Endodermal cell (in vitro differentiated cells): Measurements from ENCODE around the gene TSPAN4. TPM values are rescaled to one million over a fixed set of nuclear protein-coding genes. Genes with fewer than 3 reads are reported as not detected.

ENCODE experiments used
- DNase-seq: peaks from one replicate; pipeline ENCODE4 v3.0.0-alpha.2; 2017
- H3K27ac ChIP-seq: 2 replicates; pipeline ENCODE4 v1.5.1; 2013; ENCODE audit warnings: mild to moderate bottlenecking, low read depth, low read length, moderate library complexity
- H3K27me3 ChIP-seq: 2 replicates; pipeline ENCODE4 v1.6.1; 2013; ENCODE audit warnings: mild to moderate bottlenecking, low read length, moderate library complexity; ENCODE audit not compliant: insufficient read depth, control insufficient read depth, poor library complexity, severe bottlenecking
- H3K36me3 ChIP-seq: 2 replicates; pipeline ENCODE4 v1.7.0; 2013; ENCODE audit warnings: mild to moderate bottlenecking, low read length, moderate library complexity; ENCODE audit not compliant: control insufficient read depth, insufficient read depth
- H3K4me1 ChIP-seq: one replicate; pipeline ENCODE4 v1.7.0; 2013; ENCODE audit warnings: low read length; ENCODE audit not compliant: control insufficient read depth, insufficient read depth
- H3K4me3 ChIP-seq: 2 replicates; pipeline ENCODE4 v1.5.1; 2013; ENCODE audit warnings: mild to moderate bottlenecking, low read length, moderate library complexity
- H3K9ac ChIP-seq: 2 replicates; pipeline ENCODE4 v1.6.1; 2013; ENCODE audit warnings: mild to moderate bottlenecking, low read length, moderate library complexity; ENCODE audit not compliant: poor library complexity, severe bottlenecking; ENCODE audit errors: extremely low read depth
- H3K9me3 ChIP-seq: 2 replicates; pipeline ENCODE4 v1.6.1; 2013; ENCODE audit warnings: mild to moderate bottlenecking, low read length, moderate library complexity; ENCODE audit not compliant: control insufficient read depth
- H3K27ac Mint-ChIP-seq: 2 replicates; pipeline ENCODE4 v1.8.0; 2020; ENCODE audit warnings: mixed read lengths
- H3K27me3 Mint-ChIP-seq: 2 replicates; pipeline ENCODE4 v1.8.0; 2021; ENCODE audit warnings: mild to moderate bottlenecking, mixed read lengths; ENCODE audit not compliant: insufficient read depth
- H3K36me3 Mint-ChIP-seq: 2 replicates; pipeline ENCODE4 v1.8.0; 2020; ENCODE audit warnings: low read depth, mixed read lengths
- H3K4me1 Mint-ChIP-seq: 2 replicates; pipeline ENCODE4 v1.8.0; 2020; ENCODE audit warnings: mixed read lengths
- H3K4me3 Mint-ChIP-seq: 2 replicates; pipeline ENCODE4 v1.8.0; 2020; ENCODE audit warnings: mild to moderate bottlenecking, moderate library complexity, mixed read lengths
- H3K9me3 Mint-ChIP-seq: 2 replicates; pipeline ENCODE4 v1.8.0; 2020; ENCODE audit warnings: mild to moderate bottlenecking, mixed read lengths
- CTCF ChIP-seq: fragments of 200-600 bp; sonication (generic); conservative IDR thresholded peaks from 2 replicates; pipeline ENCODE4 v1.5.0; 2021; ENCODE audit warnings: antibody characterized with exemption, mild to moderate bottlenecking
- WGBS, 2 experiments: methylation state at CpG; one replicate each; pipeline versions ENCODE4 v1.1.5 to v1.1.7; 2013; ENCODE audit warnings: missing lambda C conversion rate in 2 of 2, mixed read lengths in 1 of 2; ENCODE audit not compliant: insufficient coverage in 1 of 2, insufficient read length in 1 of 2; 5-methylcytosine and 5-hydroxymethylcytosine counted together
- total RNA-seq, 2 donors: library from RNA; stranded (reverse); fragmentation: NEBNext Ultra II Directional in 1 of 2; extraction: Animal tissue kit (Norgen Biotek cat#: 25700) in 1 of 2; gene quantifications; 2 replicates in 1 of 2; 3 replicates in 1 of 2; pipeline ENCODE4 v1.2.1, GENCODE V29; 2021

Gene TSPAN4
- total RNA-seq, 2 donors from 2014 or later = 56.8 to 71.1 TPM

- H3K27ac Mint-ChIP-seq = no peak overlapping the region
- peaks cover 56% of the 10 kb centered on the region for H3K27me3 ChIP-seq
- peak overlapping the region; percentile 69 for H3K4me3 Mint-ChIP-seq
- no peak for TF ChIP-seq CTCF
- H3K9ac ChIP-seq = no peak overlapping the region
- H3K4me3 ChIP-seq = peak overlapping the region; percentile 68
- no peak for DNase-seq
- H3K36me3 ChIP-seq = no peaks in the 10 kb centered on the region
- H3K27me3 Mint-ChIP-seq = peaks cover 37% of the 10 kb centered on the region
- no peaks in the 10 kb centered on the region for H3K9me3 ChIP-seq
- 92% methylated on average over 5 to 8 of the region's 9 CpGs for WGBS, 2 experiments
- H3K4me1 ChIP-seq = peaks cover 9% of the 10 kb centered on the region
- H3K4me1 Mint-ChIP-seq = peaks cover 15% of the 10 kb centered on the region
- H3K9me3 Mint-ChIP-seq = no peaks in the 10 kb centered on the region
- no peak overlapping the region for H3K27ac ChIP-seq
- peaks cover 13% of the 10 kb centered on the region for H3K36me3 Mint-ChIP-seq
Measured at GRCh38 chr11:826227-826621, 16.4 kb upstream of the TSPAN4 start.

- Mint-ChIP-seq H3K4me1 (peaks cover 19% of the 10 kb centered on the region), H3K9me3 (no peaks in the 10 kb centered on the region), H3K36me3 (peaks cover 13% of the 10 kb centered on the region), H3K27ac (no peak overlapping the region), H3K27me3 (peaks cover 43% of the 10 kb centered on the region), H3K4me3 (peak overlapping the region; percentile 69)
- DNase-seq = no peak
- no peak overlapping the region for H3K27ac ChIP-seq
- H3K9ac ChIP-seq = no peak overlapping the region
- peak overlapping the region; percentile 68 for H3K4me3 ChIP-seq
- no peak for TF ChIP-seq CTCF
- H3K9me3 ChIP-seq = no peaks in the 10 kb centered on the region
- 6 to 7% methylated on average over 18 to 22 of the region's 22 CpGs for WGBS, 2 experiments
- peaks cover 14% of the 10 kb centered on the region for H3K4me1 ChIP-seq
- peaks cover 61% of the 10 kb centered on the region for H3K27me3 ChIP-seq
- H3K36me3 ChIP-seq = no peaks in the 10 kb centered on the region
Measured at GRCh38 chr11:826836-827145, 15.9 kb upstream of the TSPAN4 start.

- WGBS, 2 experiments = 4% methylated on average over 66 of the region's 66 CpGs; no CpG with 5 or more reads in 1 of the 2 experiments
- Mint-ChIP-seq H3K4me1 (peaks cover 22% of the 10 kb centered on the region), H3K9me3 (no peaks in the 10 kb centered on the region), H3K27ac (peak overlapping the region; percentile 90), H3K4me3 (peak overlapping the region; percentile 69), H3K27me3 (peaks cover 48% of the 10 kb centered on the region), H3K36me3 (peaks cover 12% of the 10 kb centered on the region)
- H3K36me3 ChIP-seq = no peaks in the 10 kb centered on the region
- H3K27me3 ChIP-seq = peaks cover 66% of the 10 kb centered on the region
- peak; percentile 18 for TF ChIP-seq CTCF
- no peak overlapping the region for H3K9ac ChIP-seq
- peak; percentile 89 for DNase-seq
- no peak overlapping the region for H3K27ac ChIP-seq
- H3K4me3 ChIP-seq = peak overlapping the region; percentile 68
- no peaks in the 10 kb centered on the region for H3K9me3 ChIP-seq
- peaks cover 18% of the 10 kb centered on the region for H3K4me1 ChIP-seq
Measured at GRCh38 chr11:827146-827896, 15.3 kb upstream of the TSPAN4 start.
